ENCODE data around the gene HDAC2.

The HDAC2 gene

GRCh38 chr6:113908801-113909200 lies 62.1 kb downstream of the HDAC2 start:
- DNase-seq = no peak

DNA sequence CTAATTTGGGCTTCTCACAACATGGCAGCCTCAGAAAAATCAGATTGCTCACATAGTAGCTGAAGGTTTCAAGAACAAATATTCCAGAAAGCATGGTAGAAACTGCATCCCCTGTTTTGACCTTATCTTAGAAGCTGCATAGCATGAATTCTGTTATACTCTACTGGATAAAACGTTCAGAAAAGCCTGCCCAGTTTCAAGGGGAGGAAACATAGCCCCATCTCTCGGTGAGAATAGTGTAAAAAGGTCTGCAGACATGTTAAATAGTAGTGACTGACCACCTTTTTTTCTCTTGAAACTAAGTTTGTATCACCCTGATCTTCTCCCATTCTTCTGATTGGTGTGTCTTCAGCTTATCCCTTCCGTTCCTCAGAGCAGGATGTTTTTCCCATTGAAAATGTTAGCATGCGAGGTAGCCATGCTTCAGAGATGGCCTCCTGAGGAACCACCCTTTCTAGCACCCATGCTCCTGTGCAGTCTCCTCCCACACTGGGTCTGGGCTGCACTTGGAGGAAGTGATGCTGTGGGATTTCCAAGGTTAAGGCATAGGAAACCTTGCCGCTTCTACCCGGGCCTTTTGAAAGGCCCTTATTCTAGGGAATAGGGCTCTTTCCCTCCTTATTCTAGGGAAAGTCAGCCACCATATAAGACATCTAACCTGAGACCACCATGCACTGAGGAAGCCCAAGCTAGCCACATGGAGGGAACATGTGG lies 63.7 kb downstream of the HDAC2 start:
- DNase-seq = peak; percentile 51

- peak; percentile 66 for DNase-seq
Measured at GRCh38 chr6:113903666-113904330, 67.2 kb downstream of the HDAC2 start.

GRCh38 chr6:113901482-113901881 lies 69.5 kb downstream of the HDAC2 start:
- peak; percentile 74 for DNase-seq

GRCh38 chr6:113894712-113895674 lies 76.0 kb downstream of the HDAC2 start:
- peak; percentile 97 for DNase-seq

DNA sequence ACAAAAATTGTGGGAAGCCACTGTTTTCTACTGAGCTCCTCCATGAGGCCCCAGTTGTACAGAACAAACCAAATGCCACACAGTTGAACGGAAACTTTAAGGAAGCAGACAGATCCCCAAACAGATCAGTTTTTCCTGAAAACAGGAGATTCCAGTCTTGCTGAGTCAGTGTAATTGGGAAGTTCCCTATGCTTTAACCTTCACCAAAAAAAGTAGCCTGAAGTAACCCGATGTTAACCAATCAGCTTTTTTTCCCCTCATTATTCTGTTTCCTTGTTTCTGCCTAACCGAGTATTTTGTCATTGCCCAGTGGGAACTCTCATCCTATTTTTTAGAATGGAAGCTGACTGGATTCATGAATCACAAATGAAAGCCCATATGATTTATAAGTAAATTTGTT lies 77.1 kb downstream of the HDAC2 start:
- peak; percentile 88 for DNase-seq

DNA sequence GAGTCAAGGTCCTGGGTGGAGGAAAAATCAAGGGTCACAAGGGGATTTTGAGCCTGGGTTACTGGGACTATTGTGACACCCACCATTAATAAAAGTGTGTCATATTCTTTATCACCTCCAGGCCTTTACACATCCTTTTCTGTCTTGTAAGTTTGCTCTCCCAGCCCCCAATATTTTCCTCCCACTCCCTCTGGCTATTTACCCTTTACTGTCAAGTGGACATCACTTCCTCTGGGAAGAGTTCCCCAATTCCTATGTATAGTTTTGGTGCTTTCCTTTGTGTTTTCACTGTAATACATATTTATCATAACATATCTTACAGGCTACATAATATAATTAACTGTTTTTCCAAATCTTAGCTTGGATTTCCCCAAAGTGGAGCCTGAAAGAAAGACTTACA lies 77.5 kb downstream of the HDAC2 start:
- no peak for DNase-seq

DNA sequence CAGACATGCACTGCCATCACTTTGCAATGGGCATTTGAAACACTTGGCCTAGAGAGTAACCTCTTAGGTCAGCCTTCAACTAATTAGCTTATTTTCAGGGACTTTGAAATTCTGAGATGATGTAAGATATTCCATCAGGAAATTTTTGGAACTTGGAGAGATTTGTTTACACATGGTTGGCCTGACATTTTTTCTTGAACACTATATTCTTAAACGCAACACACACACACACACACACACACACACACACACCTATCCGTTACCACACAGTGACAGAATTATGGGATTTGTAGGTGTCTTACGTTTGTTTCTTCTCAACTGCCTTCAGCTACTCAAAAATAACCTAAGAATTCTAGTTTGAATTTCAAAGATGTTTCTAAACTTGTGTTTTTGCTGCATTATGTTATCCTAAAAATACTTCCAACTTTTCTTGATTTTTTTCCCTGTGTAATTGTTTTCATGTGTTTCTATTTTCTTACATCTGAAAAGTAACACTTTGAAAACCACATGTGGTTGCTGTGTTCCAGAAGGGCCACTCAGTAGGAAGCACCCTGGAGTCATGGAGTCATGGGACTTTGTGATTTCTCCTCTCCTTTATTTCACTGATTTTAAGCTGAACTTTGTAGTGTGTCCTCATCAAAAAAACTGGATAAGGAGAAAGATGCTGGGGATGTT lies 81.9 kb downstream of the HDAC2 start:
- no peak for DNase-seq

- no peak for DNase-seq
Measured at GRCh38 chr6:113888493-113888892, 82.5 kb downstream of the HDAC2 start.

DNA sequence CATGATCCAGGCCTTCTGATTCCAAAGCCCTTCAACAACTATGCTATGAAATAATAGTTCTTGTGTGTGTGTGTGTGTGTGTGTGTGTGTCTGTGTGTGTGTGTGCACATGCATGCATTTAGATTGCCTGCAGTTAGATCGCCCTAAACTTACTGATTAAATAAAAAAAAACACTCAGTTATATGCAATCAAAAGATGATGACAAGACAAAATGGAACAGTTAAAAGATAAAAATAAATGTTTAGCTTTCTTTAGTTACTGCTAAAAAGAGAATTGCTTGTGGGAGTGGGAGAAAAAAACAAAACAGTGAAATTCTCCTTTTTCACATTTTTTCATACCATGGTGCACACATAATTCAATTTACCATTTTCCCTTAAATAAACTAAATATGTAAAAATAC lies 84.4 kb downstream of the HDAC2 start:
- no peak for DNase-seq

- no peak for DNase-seq
Measured at GRCh38 chr6:113884011-113884410, 86.9 kb downstream of the HDAC2 start.

All from fibroblast of upper back skin (primary cell).